Measurements from ENCODE around the gene FN1.

FN1 gene

GRCh38 chr2:215441560-215442400 lies 5.9 kb upstream of the FN1 start:
- DNase-seq: no peak

DNA sequence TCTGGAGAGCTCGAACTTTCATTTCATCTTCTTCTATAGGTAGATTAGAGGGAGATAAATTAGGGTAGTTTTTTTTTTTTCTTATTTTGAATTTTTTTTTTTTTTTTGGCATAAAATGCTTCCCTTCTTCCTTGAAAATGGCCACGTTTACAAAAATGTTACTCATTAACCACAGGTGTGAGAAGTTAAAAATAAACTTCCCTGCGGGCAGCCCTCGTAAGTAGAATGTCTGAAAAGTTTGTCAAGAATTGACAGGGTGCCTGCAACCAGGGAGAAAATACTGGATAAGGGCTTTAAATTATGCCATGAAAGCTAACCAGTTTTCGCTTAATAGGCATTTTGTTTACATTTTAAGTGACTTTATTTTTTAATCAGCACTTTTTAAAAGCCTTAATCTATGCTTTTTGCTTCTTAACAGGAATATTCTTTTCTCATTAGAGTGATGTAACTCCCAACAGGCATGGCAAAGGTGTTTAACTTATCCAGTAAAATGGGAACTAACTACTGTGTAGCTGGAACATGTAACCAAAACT lies 4.2 kb upstream of the FN1 start:
- no peak for DNase-seq

- no peak for DNase-seq
Measured at GRCh38 chr2:215439404-215439803, 3.5 kb upstream of the FN1 start.

GRCh38 chr2:215437614-215438013 lies 1.7 kb upstream of the FN1 start:
- DNase-seq: no peak

- no peak for DNase-seq
Measured at GRCh38 chr2:215436705-215437565, 1.1 kb upstream of the FN1 start.

DNA sequence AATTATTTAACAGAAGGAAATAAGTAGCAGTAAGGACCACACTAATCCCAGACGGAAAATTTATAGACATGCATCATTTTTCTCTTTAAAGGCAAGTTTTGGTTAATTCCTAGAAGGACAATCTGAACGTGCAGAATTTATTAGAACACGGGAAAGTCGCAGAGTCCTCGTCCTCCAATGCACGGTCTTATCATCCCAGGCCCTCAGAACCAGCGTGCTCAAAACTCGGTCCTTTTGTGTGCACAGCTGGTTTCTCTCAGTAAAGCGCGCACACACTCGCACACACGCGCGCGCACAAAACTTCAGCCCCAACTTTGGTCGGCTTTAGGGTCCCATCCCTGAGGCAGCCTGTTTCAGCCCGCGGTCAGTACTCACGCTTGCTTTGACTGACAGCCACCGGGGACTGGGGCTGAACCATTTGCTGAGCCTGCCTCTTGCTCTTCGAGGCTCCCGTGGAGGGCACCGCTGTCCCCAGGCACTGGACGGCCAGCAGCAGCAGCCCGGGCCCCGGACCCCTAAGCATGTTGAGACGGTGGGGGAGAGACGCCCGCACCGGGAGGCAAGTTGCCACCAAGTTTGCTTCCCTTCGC lies 493 bp downstream of the FN1 start:
- no peak for DNase-seq

- DNase-seq: no peak
Measured at GRCh38 chr2:215434447-215435279, 1.2 kb downstream of the FN1 start.

- no peak for DNase-seq
Measured at GRCh38 chr2:215432759-215433594, 2.9 kb downstream of the FN1 start.

- DNase-seq: no peak
Measured at GRCh38 chr2:215431778-215432758, 3.8 kb downstream of the FN1 start.

DNA sequence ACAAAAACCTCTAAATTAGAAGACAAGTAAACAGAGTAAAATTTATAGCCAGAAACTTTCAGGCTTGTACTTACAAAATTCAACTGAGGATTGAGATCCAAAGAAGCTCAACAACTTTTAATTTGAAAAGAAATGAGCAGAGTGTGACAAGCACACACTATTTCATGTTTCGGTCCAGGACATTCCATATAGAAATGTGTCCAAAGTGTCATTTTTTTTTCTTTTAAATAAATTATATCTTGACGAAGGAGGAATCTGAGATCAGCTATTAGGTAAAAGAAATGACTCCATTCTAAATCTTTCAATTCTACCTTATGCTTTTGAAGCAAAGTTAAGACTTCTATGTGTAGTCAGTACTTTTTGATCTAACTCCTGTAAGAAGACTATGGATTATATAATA lies 4.6 kb downstream of the FN1 start:
- no peak for DNase-seq

DNA sequence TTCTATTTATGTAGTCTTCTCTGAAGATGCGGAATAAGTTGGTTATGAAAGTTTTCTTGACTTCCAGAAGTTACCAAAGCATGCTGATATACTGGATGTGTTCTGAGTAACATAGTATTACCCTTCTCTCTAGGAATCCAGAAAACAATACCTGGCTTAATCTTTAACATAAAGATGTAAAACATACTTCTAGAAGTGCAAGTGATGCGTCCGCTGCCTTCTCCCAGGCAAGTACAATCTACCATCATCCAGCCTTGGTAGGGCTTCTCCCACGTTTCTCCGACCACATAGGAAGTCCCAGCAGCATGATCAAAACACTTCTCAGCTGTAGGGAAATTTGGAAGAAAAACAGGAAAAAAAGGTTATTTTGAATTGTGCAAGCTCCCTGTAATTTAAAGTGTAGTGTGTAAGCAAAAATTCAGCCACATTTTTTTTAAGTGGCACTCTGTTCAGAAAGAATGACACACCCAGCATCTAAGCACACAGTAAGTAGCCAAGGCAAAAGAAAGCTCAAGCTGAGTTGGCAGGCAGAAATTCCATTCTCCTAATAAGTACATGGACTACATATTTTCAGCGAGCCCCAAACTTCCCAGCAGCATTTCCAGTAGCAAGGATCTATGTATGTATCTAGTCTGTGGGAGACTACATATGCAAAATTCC lies 5.2 kb downstream of the FN1 start:
- no peak for DNase-seq

- DNase-seq: no peak
Measured at GRCh38 chr2:215429424-215429823, 6.4 kb downstream of the FN1 start.

- no peak for DNase-seq
Measured at GRCh38 chr2:215428060-215428910, 7.6 kb downstream of the FN1 start.

GRCh38 chr2:215427585-215427984 lies 8.3 kb downstream of the FN1 start:
- no peak for DNase-seq

- DNase-seq: no peak
Measured at GRCh38 chr2:215425021-215425782, 10.7 kb downstream of the FN1 start.

DNA sequence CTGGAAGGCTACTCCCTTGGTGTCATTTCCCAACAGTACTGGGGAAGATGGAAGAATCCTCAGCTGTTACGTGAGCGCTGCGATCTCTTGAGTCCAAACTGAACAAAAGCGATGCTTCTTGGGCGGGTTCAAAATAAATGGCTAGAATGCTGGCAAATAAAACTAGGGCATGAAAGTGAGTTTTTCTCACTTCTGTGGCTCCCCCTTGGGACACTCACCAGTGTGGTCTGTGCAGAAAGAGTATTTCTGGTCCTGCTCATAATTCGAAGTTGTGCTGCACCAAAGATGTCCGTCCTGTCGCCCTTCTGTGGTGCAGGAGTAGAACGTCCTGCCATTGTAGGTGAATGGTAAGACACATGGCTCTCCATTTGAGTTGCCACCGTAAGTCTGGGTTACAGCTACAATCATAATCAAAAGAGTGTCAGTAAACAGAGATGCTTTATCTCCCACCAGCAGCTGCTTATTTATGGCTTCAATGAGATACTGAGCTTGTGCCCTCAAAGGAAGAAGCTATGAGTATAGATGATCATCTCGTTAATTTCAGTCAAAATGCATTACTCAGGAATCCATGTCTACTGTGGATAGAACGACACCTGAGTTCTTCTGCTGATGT lies 11.8 kb downstream of the FN1 start:
- no peak for DNase-seq

DNA sequence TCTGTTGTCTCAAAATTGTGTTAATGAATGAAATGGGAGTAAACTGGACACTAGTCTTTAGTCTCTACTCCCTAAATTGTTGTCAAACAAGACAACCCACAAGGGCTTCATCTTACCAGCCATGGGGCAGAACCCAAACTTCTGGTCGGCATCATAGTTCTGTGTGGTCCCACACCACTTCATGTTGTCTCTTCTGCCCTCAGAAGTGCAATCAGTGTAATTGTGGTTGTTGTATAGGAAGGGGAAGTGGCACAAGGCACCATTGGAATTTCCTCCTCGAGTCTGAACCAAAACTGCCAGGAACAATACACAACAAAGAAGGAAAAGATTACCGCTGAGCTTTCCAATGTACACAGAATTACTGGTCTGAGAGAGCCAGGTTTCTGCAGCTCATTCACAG lies 12.6 kb downstream of the FN1 start:
- no peak for DNase-seq

Data from DMS 273 treated with DMSO at 0.1 percent for 48 hours (cell line).